Measurements from ENCODE around the gene PARPBP. TPM values are rescaled to one million over a fixed set of nuclear protein-coding genes. Genes with fewer than 3 reads are reported as not detected.

Gene PARPBP
- total and polyA plus RNA-seq, 2 experiments from 2014 or later = 37.3 to 44.8 TPM

DNA sequence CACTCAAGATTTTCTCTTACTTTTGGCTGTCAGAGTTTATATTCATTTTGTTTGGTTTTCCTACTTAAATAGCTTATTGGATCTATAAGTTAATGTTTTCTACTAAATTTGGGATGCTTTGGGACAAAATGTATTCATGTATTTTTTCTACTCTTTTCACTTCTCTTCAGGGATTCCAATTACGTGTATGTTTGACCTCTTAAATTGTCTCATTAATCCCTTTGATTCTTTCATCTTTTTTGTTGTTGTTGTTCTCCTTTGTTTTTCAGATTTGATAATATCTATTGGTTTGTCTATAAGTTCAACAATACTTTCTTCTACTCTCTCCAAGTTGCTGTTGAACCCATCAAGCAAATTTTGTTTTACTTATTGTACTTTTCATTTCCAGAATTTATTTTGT is 43.4 kb downstream of the PARPBP start:
- no peak overlapping the region for H2AFZ ChIP-seq
- no peaks in the 10 kb centered on the region for H3K9me2 ChIP-seq (ENCODE audit: insufficient read depth)
- no peaks in the 10 kb centered on the region for H3K27me3 ChIP-seq (ENCODE audit: insufficient read depth)
- no peak overlapping the region for H3K4me2 ChIP-seq
- no peaks in the 10 kb centered on the region for H4K20me1 ChIP-seq (replicated peaks; ENCODE audit: insufficient read depth)
- H3K36me3 ChIP-seq (ENCODE audit: insufficient read depth) = no peaks in the 10 kb centered on the region
- H3K4me3 ChIP-seq = no peak overlapping the region
- Mint-ChIP-seq H3K36me3 (ENCODE audit: low read depth) (no peaks in the 10 kb centered on the region), H3K27me3 (ENCODE audit: insufficient read depth, low read depth, poor library complexity) (peaks cover 2% of the 10 kb centered on the region), H3K27ac (no peak overlapping the region), H3K4me1 (no peaks in the 10 kb centered on the region), H3K4me3 (no peak overlapping the region), H3K9me3 (no peaks in the 10 kb centered on the region)
- H3K27ac ChIP-seq (ENCODE audit: low read depth) = no peak overlapping the region
- no peak for TF ChIP-seq JUNB (IDR thresholded peaks at IDR 0.05; ENCODE audit: unreplicated experiment)
- no peak for TF ChIP-seq POLR2AphosphoS5 (IDR thresholded peaks at IDR 0.05; ENCODE audit: low read depth)
- TF ChIP-seq, protein P1, sequence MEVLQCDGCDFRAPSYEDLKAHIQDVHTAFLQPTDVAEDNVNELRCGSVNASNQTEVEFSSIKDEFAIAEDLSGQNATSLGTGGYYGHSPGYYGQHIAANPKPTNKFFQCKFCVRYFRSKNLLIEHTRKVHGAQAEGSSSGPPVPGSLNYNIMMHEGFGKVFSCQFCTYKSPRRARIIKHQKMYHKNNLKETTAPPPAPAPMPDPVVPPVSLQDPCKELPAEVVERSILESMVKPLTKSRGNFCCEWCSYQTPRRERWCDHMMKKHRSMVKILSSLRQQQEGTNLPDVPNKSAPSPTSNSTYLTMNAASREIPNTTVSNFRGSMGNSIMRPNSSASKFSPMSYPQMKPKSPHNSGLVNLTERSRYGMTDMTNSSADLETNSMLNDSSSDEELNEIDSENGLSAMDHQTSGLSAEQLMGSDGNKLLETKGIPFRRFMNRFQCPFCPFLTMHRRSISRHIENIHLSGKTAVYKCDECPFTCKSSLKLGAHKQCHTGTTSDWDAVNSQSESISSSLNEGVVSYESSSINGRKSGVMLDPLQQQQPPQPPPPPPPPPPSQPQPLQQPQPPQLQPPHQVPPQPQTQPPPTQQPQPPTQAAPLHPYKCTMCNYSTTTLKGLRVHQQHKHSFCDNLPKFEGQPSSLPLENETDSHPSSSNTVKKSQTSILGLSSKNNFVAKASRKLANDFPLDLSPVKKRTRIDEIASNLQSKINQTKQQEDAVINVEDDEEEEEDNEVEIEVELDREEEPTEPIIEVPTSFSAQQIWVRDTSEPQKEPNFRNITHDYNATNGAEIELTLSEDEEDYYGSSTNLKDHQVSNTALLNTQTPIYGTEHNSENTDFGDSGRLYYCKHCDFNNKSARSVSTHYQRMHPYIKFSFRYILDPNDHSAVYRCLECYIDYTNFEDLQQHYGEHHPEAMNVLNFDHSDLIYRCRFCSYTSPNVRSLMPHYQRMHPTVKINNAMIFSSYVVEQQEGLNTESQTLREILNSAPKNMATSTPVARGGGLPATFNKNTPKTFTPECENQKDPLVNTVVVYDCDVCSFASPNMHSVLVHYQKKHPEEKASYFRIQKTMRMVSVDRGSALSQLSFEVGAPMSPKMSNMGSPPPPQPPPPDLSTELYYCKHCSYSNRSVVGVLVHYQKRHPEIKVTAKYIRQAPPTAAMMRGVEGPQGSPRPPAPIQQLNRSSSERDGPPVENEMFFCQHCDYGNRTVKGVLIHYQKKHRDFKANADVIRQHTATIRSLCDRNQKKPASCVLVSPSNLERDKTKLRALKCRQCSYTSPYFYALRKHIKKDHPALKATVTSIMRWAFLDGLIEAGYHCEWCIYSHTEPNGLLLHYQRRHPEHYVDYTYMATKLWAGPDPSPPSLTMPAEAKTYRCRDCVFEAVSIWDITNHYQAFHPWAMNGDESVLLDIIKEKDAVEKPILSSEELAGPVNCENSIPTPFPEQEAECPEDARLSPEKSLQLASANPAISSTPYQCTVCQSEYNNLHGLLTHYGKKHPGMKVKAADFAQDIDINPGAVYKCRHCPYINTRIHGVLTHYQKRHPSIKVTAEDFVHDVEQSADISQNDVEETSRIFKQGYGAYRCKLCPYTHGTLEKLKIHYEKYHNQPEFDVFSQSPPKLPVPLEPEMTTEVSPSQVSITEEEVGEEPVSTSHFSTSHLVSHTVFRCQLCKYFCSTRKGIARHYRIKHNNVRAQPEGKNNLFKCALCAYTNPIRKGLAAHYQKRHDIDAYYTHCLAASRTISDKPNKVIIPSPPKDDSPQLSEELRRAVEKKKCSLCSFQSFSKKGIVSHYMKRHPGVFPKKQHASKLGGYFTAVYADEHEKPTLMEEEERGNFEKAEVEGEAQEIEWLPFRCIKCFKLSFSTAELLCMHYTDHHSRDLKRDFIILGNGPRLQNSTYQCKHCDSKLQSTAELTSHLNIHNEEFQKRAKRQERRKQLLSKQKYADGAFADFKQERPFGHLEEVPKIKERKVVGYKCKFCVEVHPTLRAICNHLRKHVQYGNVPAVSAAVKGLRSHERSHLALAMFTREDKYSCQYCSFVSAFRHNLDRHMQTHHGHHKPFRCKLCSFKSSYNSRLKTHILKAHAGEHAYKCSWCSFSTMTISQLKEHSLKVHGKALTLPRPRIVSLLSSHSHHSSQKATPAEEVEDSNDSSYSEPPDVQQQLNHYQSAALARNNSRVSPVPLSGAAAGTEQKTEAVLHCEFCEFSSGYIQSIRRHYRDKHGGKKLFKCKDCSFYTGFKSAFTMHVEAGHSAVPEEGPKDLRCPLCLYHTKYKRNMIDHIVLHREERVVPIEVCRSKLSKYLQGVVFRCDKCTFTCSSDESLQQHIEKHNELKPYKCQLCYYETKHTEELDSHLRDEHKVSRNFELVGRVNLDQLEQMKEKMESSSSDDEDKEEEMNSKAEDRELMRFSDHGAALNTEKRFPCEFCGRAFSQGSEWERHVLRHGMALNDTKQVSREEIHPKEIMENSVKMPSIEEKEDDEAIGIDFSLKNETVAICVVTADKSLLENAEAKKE (CRISPR knock-in tag; IDR thresholded peaks at IDR 0.05) = no peak
- TF ChIP-seq CTCF (conservative IDR thresholded peaks at IDR 0.05; ENCODE audit: low read depth in 2 of 2) = no peak
- TF ChIP-seq, protein P2, sequence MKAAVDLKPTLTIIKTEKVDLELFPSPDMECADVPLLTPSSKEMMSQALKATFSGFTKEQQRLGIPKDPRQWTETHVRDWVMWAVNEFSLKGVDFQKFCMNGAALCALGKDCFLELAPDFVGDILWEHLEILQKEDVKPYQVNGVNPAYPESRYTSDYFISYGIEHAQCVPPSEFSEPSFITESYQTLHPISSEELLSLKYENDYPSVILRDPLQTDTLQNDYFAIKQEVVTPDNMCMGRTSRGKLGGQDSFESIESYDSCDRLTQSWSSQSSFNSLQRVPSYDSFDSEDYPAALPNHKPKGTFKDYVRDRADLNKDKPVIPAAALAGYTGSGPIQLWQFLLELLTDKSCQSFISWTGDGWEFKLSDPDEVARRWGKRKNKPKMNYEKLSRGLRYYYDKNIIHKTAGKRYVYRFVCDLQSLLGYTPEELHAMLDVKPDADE (IDR thresholded peaks at IDR 0.05) = no peak
- TF ChIP-seq, protein P3, sequence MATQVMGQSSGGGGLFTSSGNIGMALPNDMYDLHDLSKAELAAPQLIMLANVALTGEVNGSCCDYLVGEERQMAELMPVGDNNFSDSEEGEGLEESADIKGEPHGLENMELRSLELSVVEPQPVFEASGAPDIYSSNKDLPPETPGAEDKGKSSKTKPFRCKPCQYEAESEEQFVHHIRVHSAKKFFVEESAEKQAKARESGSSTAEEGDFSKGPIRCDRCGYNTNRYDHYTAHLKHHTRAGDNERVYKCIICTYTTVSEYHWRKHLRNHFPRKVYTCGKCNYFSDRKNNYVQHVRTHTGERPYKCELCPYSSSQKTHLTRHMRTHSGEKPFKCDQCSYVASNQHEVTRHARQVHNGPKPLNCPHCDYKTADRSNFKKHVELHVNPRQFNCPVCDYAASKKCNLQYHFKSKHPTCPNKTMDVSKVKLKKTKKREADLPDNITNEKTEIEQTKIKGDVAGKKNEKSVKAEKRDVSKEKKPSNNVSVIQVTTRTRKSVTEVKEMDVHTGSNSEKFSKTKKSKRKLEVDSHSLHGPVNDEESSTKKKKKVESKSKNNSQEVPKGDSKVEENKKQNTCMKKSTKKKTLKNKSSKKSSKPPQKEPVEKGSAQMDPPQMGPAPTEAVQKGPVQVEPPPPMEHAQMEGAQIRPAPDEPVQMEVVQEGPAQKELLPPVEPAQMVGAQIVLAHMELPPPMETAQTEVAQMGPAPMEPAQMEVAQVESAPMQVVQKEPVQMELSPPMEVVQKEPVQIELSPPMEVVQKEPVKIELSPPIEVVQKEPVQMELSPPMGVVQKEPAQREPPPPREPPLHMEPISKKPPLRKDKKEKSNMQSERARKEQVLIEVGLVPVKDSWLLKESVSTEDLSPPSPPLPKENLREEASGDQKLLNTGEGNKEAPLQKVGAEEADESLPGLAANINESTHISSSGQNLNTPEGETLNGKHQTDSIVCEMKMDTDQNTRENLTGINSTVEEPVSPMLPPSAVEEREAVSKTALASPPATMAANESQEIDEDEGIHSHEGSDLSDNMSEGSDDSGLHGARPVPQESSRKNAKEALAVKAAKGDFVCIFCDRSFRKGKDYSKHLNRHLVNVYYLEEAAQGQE (IDR thresholded peaks at IDR 0.05; ENCODE audit: unreplicated experiment) = no peak
- no peak for TF ChIP-seq STAT1 (IDR thresholded peaks at IDR 0.05; ENCODE audit: unreplicated experiment)
- no peak for TF ChIP-seq ZNF114 (CRISPR knock-in tag; IDR thresholded peaks at IDR 0.05)
- no peak for TF ChIP-seq EZH2 (IDR thresholded peaks at IDR 0.05; ENCODE audit: low read depth, unreplicated experiment)
- TF ChIP-seq NANOG (IDR thresholded peaks at IDR 0.05; ENCODE audit: borderline replicate concordance) = no peak
- H3K79me2 ChIP-seq (replicated peaks; ENCODE audit: insufficient read depth) = no peaks in the 10 kb centered on the region
- no peak for ATAC-seq
- no peaks in the 10 kb centered on the region for H3F3A ChIP-seq (replicated peaks; ENCODE audit: low read depth)
- H3K4me1 ChIP-seq (ENCODE audit: insufficient read depth) = no peaks in the 10 kb centered on the region; the same call in 1 of the 2 replicates
- DNase-seq (ENCODE audit: low spot score) = no peak

Data from GM23338 (cell line).